Measurements from ENCODE around the gene SHF. TPM values are rescaled to one million over a fixed set of nuclear protein-coding genes. Genes with fewer than 3 reads are reported as not detected.

Gene SHF
- total and polyA plus RNA-seq, 2 of the 4 experiments (the other 2 are of a cell fraction) = 1.8 to 3.5 TPM

- no peak for TF ChIP-seq MAFK (IDR thresholded peaks at IDR 0.05; ENCODE audit: low read depth, low read length)
- TF ChIP-seq FOS (IDR thresholded peaks at IDR 0.05; ENCODE audit: low read depth, low read length) = no peak
- no peak for TF ChIP-seq ELK1 (IDR thresholded peaks at IDR 0.05; ENCODE audit: borderline replicate concordance, low read depth, low read length)
- no peak for TF ChIP-seq SMC3 (IDR thresholded peaks at IDR 0.05; ENCODE audit: low read depth, low read length)
- no peak for TF ChIP-seq RCOR1 (IDR thresholded peaks at IDR 0.05; ENCODE audit: insufficient replicate concordance, low read length)
- no peak for TF ChIP-seq RFX5 (IDR thresholded peaks at IDR 0.05; ENCODE audit: low read depth, low read length)
- H3K9me1 ChIP-seq (ENCODE audit: insufficient read depth, low read length) = no peaks in the 10 kb centered on the region
- H4K8ac ChIP-seq (ENCODE audit: low read depth in 2 of 2, low read length in 2 of 2) = no peak overlapping the region
- H2BK20ac ChIP-seq (ENCODE audit: low read depth, low read length) = no peak overlapping the region
- dilution Hi-C loops (cut with HindIII; ENCODE audit: low sequenced_read_pairs, unreplicated experiment) = no loop called here
- no peaks in the 10 kb centered on the region; the same call in 1 of the 2 replicates for H3K4me1 ChIP-seq (ENCODE audit: control insufficient read depth, insufficient read depth, low read length)
- H3K9ac ChIP-seq (ENCODE audit: low read depth, low read length) = no peak overlapping the region
- no peak overlapping the region for H2AK5ac ChIP-seq (ENCODE audit: low read depth, low read length)
- H3K79me1 ChIP-seq (ENCODE audit: low read depth in 1 of 2, low read length in 2 of 2) = no peaks in the 10 kb centered on the region
- no CpG with 5 or more reads among the region's 7 CpGs for WGBS, 2 experiments (ENCODE audit: extremely low coverage in 2 of 2, insufficient read length in 1 of 2)
- no peak overlapping the region for H2BK120ac ChIP-seq (ENCODE audit: low read depth, low read length)
- POLR2A ChIA-PET (ENCODE audit: unreplicated experiment) = interaction anchor here (0.6 kb wide), 1 partner anchor 271 kb away, joined by 4 read pairs; a partner anchor contains a TSS
- H3K27ac ChIP-seq (ENCODE audit: insufficient read depth, low read length) = no peak overlapping the region
- H3K18ac ChIP-seq (ENCODE audit: low read depth, low read length) = no peak overlapping the region
- no peaks in the 10 kb centered on the region for H3K36me3 ChIP-seq (ENCODE audit: control insufficient read depth, insufficient read depth, low read length)
- CTCF ChIA-PET = no interaction called here
- no peak overlapping the region for H3K14ac ChIP-seq (replicated peaks; ENCODE audit: low read depth, low read length)
- no peaks in the 10 kb centered on the region for H4K20me1 ChIP-seq (ENCODE audit: insufficient read depth, low read length)
- intact Hi-C loops (cut with micrococcal nuclease) = no loop called here
- no peak overlapping the region for H3K23ac ChIP-seq (ENCODE audit: low read depth, low read length)
- no TSS peak for BruUV-seq (replicated peaks)
- ATAC-seq (ENCODE audit: low read depth) = no peak
- in situ Hi-C loops (cut with MboI; ENCODE audit: low sequenced_read_pairs) = no loop called here
- H2BK5ac ChIP-seq (ENCODE audit: low read depth, low read length, poor library complexity, severe bottlenecking) = no peak overlapping the region
- H3K56ac ChIP-seq (ENCODE audit: extremely low read depth, insufficient read depth, low read length) = no peak overlapping the region
- no peak overlapping the region for H4K91ac ChIP-seq (ENCODE audit: insufficient read depth, low read depth, low read length)
- no peak for DNase-seq
- H2AFZ ChIP-seq (replicated peaks; ENCODE audit: low read length, poor library complexity) = no peak overlapping the region
- no peak overlapping the region for H3K4ac ChIP-seq (ENCODE audit: low read depth, low read length)
- H2BK15ac ChIP-seq (ENCODE audit: low read depth, low read length) = no peak overlapping the region
- no peak overlapping the region for H4K5ac ChIP-seq (ENCODE audit: low read depth, low read length)
- peaks cover 3% of the 10 kb centered on the region; the same call in 1 of the 2 replicates for H3K9me3 ChIP-seq (ENCODE audit: control insufficient read depth, insufficient read depth, low read length)
- peaks cover 83% of the 10 kb centered on the region for H3K27me3 ChIP-seq (ENCODE audit: control insufficient read depth, insufficient read depth, low read length)
- H2AK9ac ChIP-seq (replicated peaks; ENCODE audit: low read depth, low read length, poor library complexity) = no peak overlapping the region
- H3K4me2 ChIP-seq (ENCODE audit: low read depth, low read length) = no peak overlapping the region
- no peak overlapping the region for H3K4me3 ChIP-seq (ENCODE audit: insufficient read depth, low read depth, low read length)
Measured at GRCh38 chr15:45130291-45131000, 57.3 kb downstream of the SHF start.
